COLO829 (cell line): ENCODE results near the gene MAS1L.

ENCODE experiments used
- DNase-seq: peaks from one replicate; pipeline ENCODE4 v3.0.0; 2012; ENCODE audit warnings: low spot score

MAS1L gene, protein sequence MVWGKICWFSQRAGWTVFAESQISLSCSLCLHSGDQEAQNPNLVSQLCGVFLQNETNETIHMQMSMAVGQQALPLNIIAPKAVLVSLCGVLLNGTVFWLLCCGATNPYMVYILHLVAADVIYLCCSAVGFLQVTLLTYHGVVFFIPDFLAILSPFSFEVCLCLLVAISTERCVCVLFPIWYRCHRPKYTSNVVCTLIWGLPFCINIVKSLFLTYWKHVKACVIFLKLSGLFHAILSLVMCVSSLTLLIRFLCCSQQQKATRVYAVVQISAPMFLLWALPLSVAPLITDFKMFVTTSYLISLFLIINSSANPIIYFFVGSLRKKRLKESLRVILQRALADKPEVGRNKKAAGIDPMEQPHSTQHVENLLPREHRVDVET

DNA sequence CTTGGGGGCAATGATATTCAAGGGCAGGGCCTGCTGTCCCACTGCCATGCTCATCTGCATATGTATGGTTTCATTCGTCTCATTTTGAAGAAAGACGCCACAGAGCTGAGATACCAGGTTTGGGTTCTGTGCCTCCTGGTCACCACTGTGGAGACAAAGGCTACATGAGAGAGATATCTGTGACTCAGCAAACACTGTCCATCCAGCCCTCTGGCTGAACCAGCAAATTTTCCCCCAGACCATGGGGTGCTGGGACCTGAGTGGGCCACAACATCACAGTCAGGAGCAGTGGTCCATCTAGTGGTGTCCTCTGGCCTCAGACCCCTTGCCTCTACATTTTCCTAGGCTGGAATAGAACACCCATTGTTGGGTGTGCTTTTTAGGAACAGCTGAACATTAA lies at the start of gene MAS1L:
MAS1L (minus strand) TSS at position 297 of the 400 bp plus-strand sequence; CDS start at position 243, 54 bp downstream.
- DNase-seq = no peak

DNA sequence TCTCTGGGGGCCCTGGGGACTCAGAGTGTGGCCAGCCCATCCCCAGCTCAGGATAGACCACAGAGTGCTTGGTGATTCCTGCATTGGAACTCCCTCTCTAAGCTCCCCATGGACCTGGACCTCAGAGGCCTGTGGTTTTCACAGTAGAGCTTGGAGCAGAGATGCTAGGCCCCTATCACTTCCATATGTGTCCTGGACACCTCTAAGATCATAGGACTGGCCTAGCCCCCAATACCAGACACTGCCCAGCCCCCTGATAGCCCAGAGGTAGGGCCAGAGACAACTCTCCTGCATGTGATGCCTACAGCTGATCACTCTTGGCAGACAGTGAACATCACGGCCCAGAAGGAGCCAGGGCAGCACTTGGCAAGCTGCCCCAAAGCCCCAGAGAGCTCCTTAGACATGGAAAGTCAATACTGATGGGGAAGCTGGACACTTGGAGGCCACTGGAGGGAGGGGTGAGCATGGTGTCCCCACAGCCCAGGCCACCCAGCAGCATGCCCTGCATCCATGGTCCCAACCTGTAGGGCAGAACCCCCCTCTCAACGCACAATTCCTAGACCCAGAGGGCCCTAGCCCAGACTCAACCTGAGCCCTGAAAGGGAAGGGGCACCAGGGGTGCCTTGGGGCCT lies 44.7 kb upstream of the MAS1L start:
- no peak for DNase-seq

DNA sequence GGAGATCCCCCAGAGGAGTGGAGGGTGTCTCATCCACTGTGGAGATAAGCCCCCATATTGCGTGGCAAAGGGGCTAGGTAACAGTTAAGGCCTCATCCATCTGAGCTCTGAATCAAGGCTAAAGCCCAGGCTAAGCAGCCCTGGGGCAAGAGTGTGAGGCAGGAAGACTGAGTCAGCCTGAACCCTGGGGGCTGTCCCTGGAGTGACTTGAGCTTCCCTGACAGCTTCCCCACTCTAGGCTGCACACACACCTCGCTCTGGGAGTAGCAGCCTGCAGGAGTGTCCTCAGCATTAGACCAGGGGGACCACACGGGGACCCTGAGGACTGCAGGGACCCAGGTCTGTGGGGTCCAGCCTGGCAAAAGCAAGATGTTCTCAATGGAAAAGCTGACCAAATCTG lies 43.9 kb upstream of the MAS1L start:
- DNase-seq = no peak

DNA sequence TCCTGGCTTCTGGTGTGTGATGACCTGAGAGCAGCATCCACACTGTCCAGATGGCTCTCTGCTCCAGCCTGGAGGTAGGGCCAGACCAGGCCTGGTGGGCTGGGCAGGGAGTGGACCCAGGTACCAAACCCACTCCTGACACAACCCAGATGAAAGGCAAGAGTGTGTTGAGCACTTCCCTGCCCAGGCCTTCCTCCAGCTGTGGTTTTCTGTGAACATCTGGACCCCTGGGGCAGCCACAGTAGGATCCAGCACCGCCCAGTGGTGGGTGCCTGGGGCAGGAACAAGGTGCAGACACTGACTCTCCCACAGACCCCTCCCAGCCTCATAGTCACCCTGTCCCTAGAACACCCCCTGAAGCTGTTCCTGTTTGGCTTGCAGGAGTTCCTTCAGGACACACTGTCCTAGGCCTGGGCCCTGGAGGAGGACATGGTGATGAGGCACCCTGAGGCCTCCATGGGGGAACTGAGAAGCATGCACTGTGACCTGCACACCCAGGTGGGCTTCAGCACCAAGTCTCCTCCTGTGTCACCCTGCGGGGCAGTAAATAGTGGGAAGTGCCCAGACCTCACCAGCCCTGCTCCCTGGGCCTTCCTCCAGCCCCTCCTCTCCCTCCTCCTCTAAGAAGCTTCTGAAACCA lies 43.0 kb upstream of the MAS1L start:
- DNase-seq = no peak

DNA sequence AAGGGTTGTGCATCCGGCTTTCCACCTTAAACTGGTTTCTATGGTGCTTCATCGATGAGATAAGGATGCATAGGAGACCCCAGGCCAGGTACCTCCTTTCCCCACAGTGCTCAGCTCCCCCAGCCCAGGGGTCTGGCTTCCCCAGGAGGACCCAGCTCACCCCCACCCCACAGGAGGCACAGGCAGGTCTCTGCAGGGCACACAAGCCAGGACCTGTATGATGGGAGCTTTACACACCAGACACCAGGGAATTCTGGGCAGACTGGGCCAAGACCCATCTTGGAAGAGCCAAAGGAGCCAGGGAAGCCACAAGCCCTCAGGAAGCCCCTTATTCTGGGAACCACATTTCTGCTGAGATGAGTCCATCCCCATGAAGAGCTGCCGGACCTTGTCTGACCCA lies 42.2 kb upstream of the MAS1L start:
- DNase-seq = no peak

DNA sequence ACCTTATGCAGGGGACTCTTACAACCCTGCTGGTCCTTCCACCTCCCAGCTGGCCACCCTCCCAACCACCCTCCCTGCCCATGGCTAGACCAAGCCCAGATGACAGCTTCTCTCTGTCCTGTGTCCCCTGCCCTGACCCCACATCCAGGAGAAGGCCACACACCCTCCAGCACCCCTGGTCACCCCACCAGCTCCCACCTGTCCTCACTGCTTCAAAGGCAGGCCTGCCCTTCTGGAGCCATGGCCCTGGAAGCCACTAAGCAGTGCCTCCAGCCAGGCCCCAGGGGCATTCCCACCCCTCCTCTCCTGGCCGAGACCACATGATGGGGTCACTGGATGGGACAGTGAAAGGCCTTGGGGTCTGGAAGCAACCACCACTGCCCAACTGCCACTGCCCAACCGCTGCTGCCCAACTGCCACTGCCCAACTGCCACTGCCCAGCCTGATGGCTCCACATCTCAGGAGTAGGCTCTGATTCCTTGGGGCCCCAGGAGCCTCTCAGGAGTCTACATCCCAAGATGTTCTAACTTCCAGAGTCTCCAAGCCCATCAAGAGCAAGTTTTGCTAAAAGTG lies 41.3 kb upstream of the MAS1L start:
- no peak for DNase-seq

DNA sequence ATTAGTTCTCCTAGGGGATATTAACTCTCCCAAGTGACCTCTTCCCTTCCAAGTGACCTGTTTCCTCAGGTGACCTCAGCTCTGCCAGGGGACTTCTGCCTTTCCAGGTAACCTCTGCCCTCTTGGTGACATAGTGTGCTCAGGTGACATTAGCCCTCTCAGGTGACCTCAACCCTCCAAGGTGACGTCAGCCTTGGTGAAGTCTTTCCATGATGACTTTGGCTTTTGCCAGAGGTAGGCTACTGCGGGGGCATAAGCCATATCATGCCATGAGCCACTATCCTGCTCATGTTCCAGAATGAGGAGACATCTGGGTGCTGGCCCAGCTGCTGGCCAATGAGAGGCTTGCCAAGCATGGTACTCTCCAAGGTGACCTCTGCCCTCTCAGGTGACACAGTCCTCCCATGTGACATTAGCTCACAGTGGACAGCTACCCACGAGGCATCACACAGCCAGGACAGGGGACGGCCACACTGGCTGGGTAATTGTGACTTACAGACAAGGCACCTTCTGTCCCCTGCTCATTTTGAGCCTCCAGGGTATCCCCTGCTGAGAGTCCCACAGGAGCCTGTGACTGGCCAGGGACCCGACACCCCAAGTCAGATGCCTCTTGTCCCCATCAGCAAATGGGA lies 40.7 kb upstream of the MAS1L start:
- no peak for DNase-seq

DNA sequence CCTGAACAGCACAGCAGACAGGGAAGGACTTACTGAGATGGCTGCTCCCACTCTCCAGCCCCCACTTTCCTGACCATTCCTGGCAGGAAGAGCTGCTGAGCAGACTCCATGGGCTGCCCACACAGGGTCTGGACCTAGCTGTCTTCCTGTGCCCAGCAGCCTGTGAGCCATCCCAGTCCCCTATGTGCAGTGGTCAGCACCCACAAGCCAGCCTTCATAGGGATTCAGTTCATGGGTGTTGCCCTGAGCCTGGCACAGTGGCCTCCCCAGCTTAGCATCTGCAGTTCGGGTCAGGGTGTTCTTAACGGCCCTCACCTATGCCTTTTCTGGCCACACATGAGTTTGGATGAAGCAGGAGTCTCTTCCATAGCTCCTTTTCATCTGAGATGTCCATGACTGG lies 39.8 kb upstream of the MAS1L start:
- DNase-seq = no peak

DNA sequence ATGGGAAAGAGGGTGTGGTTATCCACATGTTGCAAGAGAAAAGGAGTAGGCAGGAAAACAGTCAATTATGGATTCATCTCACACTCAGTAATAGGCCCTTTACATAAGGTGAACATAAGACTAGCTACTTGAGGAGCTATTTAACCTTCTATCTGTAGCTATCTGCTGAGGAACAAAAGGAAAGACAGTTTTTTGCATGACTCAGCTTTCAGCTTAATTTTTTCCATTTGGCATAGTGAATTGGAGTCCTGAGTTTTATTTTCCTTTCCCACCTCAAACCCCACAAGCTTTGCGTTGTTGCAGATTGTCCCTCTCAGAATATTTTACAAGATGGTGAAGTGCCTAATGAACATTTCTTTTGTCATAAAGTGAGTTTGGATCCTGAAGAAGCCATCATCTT lies 39.4 kb upstream of the MAS1L start:
- no peak for DNase-seq

- no peak for DNase-seq
These were observed 37.5 kb upstream of the MAS1L start for GRCh38 chr6:29525311-29525639.

- no peak for DNase-seq
These were observed 36.9 kb upstream of the MAS1L start for GRCh38 chr6:29524444-29525310.

- no peak for DNase-seq
These were observed 36.3 kb upstream of the MAS1L start for GRCh38 chr6:29524044-29524443.

DNA sequence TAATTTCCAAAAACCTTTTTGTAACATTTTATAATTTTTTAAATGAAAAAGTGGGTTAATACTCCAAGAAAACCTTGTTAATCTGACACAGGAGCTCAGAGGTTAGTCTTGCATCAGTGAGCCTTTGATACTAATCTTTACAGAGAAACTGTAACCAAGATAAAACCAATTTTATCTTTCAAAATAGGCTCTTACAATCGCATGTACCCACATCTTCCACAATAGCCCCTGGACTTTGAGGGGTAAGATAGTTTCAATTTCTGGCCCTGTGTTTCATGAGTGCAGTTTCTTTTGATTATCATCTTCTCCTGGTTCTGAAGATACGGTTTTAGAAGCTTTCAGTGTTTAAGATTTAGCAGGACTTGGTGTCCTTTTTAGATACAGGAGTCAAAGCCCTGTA lies 34.5 kb upstream of the MAS1L start:
- DNase-seq = no peak

GRCh38 chr6:29521006-29521680 lies 33.4 kb upstream of the MAS1L start:
- DNase-seq = no peak

DNA sequence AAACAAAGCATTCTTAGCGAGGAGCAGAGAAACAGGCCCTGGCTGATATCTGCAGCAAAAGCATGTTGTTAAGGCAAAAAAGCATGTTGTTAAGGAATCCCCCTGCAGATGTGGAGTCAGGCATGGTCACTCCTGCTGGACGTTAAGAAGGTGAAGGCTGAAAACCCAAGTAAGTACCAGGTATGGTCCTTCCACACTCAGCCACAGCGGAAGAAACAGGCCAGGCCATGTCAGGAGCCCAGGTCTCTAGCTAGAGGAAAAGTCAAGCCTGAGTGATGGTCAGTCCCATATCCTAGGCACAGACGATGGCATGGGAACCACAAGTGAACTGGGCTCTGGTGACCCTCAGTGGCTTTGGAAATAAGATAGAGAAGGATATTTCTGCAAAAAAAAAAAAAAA lies 32.5 kb upstream of the MAS1L start:
- DNase-seq = no peak

DNA sequence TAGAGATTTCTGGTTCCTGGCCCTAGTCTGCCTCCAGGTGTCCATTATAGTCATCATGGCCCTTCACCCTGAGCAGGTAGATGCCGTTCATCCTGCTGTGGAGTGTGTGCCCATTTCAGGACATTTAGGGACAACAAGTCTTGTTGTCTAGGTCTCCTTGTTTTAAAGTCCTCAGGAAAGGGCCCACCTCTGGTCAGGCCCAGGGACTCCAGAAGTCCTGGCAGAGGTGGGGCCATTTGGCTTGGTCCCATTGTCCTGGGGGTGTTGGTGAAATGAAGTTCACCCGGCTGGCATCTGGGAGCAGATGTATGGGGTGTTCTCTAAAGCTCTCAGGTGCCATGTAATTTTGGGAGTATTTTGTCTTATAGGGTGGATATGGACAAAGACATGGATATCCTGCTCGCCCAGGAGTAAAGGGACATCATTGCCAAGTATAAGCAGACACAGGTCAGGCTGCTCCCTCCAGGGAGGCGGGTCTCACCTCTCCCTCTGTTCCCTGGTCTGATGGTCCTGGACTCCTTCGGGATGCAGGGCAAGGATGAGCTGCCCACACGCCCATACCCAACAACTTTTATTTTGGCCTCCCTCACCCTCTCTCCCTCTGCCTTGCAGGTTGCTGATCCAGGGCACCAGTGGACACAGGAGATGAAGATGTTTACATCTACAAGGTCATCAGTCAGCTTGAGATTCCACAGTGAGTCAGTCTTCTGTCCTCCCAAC lies 31.7 kb upstream of the MAS1L start:
- DNase-seq = no peak

- DNase-seq = no peak
These were observed 30.1 kb upstream of the MAS1L start for GRCh38 chr6:29517728-29518440.

DNA sequence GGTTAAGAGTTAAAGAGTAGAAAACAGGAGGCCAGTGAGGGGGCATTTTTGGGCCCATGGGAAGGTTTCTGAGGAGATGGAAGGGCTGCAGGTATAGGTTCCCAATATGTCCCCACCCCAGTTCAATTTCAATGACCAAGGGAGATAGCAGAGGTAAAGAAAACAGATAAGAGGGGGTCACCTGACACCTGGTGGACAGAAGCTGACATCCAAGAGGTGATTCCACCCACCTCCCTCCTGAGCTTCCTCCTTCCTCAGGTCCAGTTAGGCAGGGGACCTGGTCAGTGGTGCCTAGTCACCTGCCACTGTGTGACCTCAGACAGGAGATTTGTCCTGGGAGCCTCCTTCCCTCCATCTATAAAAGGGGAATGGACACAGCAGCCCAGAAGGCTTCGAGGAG lies 29.5 kb upstream of the MAS1L start:
- no peak for DNase-seq

- no peak for DNase-seq
These were observed 28.4 kb upstream of the MAS1L start for GRCh38 chr6:29516108-29516507.
